RWPE2 (cell line): ENCODE results near the gene MRPL48.

Source experiments
- ATAC-seq: fragments of 200-7000 bp; cut with Tn5 transposase; 3 replicates; pipeline ENCODE4 v1.9.1; 2021; ENCODE audit warnings: low read depth
- DNase-seq: peaks from one replicate; pipeline ENCODE4 v3.0.0-alpha.2; 2020; ENCODE audit warnings: low spot score
- H3K27ac ChIP-seq: fragments of 450-650 bp; 2 replicates; pipeline ENCODE4 v1.5.1; 2017; ENCODE audit warnings: mild to moderate bottlenecking; ENCODE audit not compliant: poor library complexity, severe bottlenecking
- H3K27me3 ChIP-seq: fragments of 250-450 bp; sonication (Bioruptor Pico); 2 replicates; pipeline ENCODE4 v1.5.1; 2021; ENCODE audit warnings: mild to moderate bottlenecking, moderate library complexity; ENCODE audit not compliant: insufficient read depth, poor library complexity, severe bottlenecking
- H3K36me3 ChIP-seq: fragments of 250-450 bp; sonication (Bioruptor Pico); 2 replicates; pipeline ENCODE4 v1.5.1; 2020; ENCODE audit warnings: low read depth, mild to moderate bottlenecking, moderate library complexity
- H3K4me1 ChIP-seq: fragments of 250-450 bp; sonication (Bioruptor Pico); 2 replicates; pipeline ENCODE4 v1.5.1; 2021; ENCODE audit warnings: mild to moderate bottlenecking, moderate library complexity; ENCODE audit not compliant: insufficient read depth, poor library complexity, severe bottlenecking
- H3K4me3 ChIP-seq: fragments of 250-450 bp; sonication (Bioruptor Pico); 2 replicates; pipeline ENCODE4 v1.5.1; 2021; ENCODE audit warnings: mild to moderate bottlenecking, moderate library complexity; ENCODE audit not compliant: severe bottlenecking
- H3K9me3 ChIP-seq: fragments of 250-450 bp; sonication (Bioruptor Pico); 2 replicates; pipeline ENCODE4 v1.5.1; 2021; ENCODE audit warnings: mild to moderate bottlenecking, moderate library complexity; ENCODE audit not compliant: severe bottlenecking
- TF ChIP-seq, protein P1 (sequence below): fragments of 450-650 bp; IDR thresholded peaks from one replicate; pipeline ENCODE4 v1.5.1; 2017; ENCODE audit warnings: mild to moderate bottlenecking, moderate library complexity; ENCODE audit not compliant: poor library complexity, severe bottlenecking

The MRPL48 gene

GRCh38 chr11:73870261-73870660, 82.6 kb downstream of the MRPL48 start:
- H3K27me3 ChIP-seq, result no peaks in the 10 kb centered on the region
- H3K4me1 ChIP-seq, result peaks cover 12% of the 10 kb centered on the region
- no peak for ATAC-seq
- no peak overlapping the region for H3K4me3 ChIP-seq
- no peak for DNase-seq
- H3K9me3 ChIP-seq, result no peaks in the 10 kb centered on the region
- peaks cover 39% of the 10 kb centered on the region for H3K36me3 ChIP-seq
- no peak overlapping the region for H3K27ac ChIP-seq
- TF ChIP-seq, protein P1, sequence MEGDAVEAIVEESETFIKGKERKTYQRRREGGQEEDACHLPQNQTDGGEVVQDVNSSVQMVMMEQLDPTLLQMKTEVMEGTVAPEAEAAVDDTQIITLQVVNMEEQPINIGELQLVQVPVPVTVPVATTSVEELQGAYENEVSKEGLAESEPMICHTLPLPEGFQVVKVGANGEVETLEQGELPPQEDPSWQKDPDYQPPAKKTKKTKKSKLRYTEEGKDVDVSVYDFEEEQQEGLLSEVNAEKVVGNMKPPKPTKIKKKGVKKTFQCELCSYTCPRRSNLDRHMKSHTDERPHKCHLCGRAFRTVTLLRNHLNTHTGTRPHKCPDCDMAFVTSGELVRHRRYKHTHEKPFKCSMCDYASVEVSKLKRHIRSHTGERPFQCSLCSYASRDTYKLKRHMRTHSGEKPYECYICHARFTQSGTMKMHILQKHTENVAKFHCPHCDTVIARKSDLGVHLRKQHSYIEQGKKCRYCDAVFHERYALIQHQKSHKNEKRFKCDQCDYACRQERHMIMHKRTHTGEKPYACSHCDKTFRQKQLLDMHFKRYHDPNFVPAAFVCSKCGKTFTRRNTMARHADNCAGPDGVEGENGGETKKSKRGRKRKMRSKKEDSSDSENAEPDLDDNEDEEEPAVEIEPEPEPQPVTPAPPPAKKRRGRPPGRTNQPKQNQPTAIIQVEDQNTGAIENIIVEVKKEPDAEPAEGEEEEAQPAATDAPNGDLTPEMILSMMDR, result no peak

DNA sequence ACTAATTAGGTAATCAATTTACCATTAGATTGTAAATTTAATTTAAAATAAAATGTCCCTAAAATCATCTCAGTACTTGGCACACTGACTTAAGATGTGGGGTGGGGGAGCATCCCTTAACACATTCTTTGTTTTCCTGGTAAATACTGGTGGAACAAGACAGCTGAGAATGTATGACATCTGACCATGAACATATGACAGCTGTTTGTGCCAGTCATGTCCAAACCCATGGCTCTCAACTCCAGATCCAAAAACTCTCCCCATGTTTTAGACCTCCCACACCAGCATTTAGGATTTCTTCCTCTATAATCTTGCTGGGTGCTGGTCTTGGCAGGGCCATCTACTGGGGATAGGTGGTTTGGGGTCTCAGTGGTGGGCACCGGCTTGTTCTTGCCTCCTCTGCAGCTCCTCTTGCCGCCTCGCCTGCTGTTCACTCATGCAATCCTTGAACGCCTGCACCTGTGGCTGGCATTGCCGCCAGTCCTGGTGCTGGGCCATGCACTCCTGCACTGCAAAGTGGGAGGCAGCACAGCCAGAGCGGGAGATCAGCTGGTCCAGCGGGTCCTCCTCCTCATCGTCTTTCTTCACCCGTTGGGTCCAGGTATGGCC, 85.2 kb downstream of the MRPL48 start:
- no peaks in the 10 kb centered on the region for H3K9me3 ChIP-seq
- H3K27me3 ChIP-seq, result no peaks in the 10 kb centered on the region
- no peak overlapping the region for H3K27ac ChIP-seq
- peaks cover 10% of the 10 kb centered on the region for H3K4me1 ChIP-seq
- DNase-seq (no peak), ATAC-seq (no peak)
- peaks cover 43% of the 10 kb centered on the region for H3K36me3 ChIP-seq
- TF ChIP-seq, protein P1, result no peak
- no peak overlapping the region for H3K4me3 ChIP-seq

- H3K36me3 ChIP-seq, result peaks cover 57% of the 10 kb centered on the region
- TF ChIP-seq, protein P1, result no peak
- DNase-seq (no peak), ATAC-seq (no peak)
- no peaks in the 10 kb centered on the region for H3K9me3 ChIP-seq
- H3K4me1 ChIP-seq, result peaks cover 10% of the 10 kb centered on the region
- no peaks in the 10 kb centered on the region for H3K27me3 ChIP-seq
- peak overlapping the region; percentile 90 for H3K27ac ChIP-seq
- peak overlapping the region; percentile 44 for H3K4me3 ChIP-seq
Observed at GRCh38 chr11:73875380-73875779, 87.7 kb downstream of the MRPL48 start.

DNA sequence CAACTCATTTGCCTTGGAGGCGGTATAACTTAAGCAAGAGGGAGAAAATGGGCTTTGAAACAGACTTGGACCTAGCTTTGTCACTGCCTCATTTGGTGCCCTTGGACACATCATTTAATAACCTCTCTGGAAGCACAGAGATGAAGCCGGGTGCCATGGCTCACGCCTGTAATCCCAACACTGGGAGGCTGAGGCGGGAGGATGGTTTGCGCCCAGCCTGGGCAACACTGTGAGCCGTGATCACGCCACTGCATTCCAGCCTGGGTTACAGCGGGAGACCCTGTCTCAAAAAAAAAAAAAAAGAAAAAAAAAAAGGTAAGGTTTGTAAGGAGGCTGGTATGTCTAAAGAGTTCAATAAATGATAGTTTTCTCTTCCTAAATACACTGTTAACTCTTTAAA, 88.2 kb downstream of the MRPL48 start:
- Histone ChIP-seq H3K36me3 (peaks cover 57% of the 10 kb centered on the region), H3K9me3 (no peaks in the 10 kb centered on the region), H3K4me3 (peak overlapping the region; percentile 44), H3K27me3 (no peaks in the 10 kb centered on the region), H3K4me1 (peaks cover 10% of the 10 kb centered on the region), H3K27ac (peak overlapping the region; percentile 90)
- TF ChIP-seq, protein P1, result no peak
- ATAC-seq (no peak), DNase-seq (no peak)
